ENCODE measurements around the gene COL12A1. TPM values are rescaled to one million over a fixed set of nuclear protein-coding genes. Genes with fewer than 3 reads are reported as not detected.

COL12A1 gene
- total and polyA plus RNA-seq, 2 donors (not counting 3 experiments of a cell fraction or from before 2014, with no cell fraction given), result 48.5 to 89.1 TPM

GRCh38 chr6:75049308-75049707, 156.5 kb downstream of the COL12A1 start:
- CTCF ChIA-PET, result no interaction called here
- intact Hi-C loops (cut with micrococcal nuclease), result no loop called here

More at GRCh38 chr6:75049308-75049707, 156.5 kb downstream of the COL12A1 start:
- no peak for TF ChIP-seq MAX (IDR thresholded peaks at IDR 0.05; ENCODE audit: insufficient read depth, insufficient read length)
- TF ChIP-seq POLR2A (IDR thresholded peaks at IDR 0.05; ENCODE audit: low read depth, low read length), result no peak
- no peak for TF ChIP-seq MYC (IDR thresholded peaks at IDR 0.05; ENCODE audit: low read depth, low read length)
- TF ChIP-seq EZH2 (IDR thresholded peaks at IDR 0.05; ENCODE audit: borderline replicate concordance, low read depth, low read length, severe bottlenecking), result no peak
- TF ChIP-seq GATA2 (IDR thresholded peaks at IDR 0.05; ENCODE audit: insufficient read depth, insufficient read length, low read depth, low read length), result no peak
- no peak for TF ChIP-seq CTCF (IDR thresholded peaks at IDR 0.05; ENCODE audit: extremely low read depth in 1 of 2, insufficient read depth in 1 of 2, low read depth in 1 of 2, low read length in 2 of 2)
- no peak for TF ChIP-seq FOS (IDR thresholded peaks at IDR 0.05; ENCODE audit: borderline replicate concordance, insufficient read depth, low read length)
- TF ChIP-seq JUN (IDR thresholded peaks at IDR 0.05; ENCODE audit: borderline replicate concordance, insufficient read depth, insufficient read length, low read depth), result no peak
- TF ChIP-seq POLR2AphosphoS5 (IDR thresholded peaks at IDR 0.05; ENCODE audit: insufficient read depth, low read depth, low read length), result no peak
- no peaks in the 10 kb centered on the region for H3K9me3 ChIP-seq (replicated peaks; ENCODE audit: control insufficient read depth, insufficient read depth, low read length)
- H3K9ac ChIP-seq (replicated peaks; ENCODE audit: extremely low read depth, insufficient read depth, low read length), result no peak overlapping the region
- H3K79me2 ChIP-seq (ENCODE audit: control insufficient read depth, insufficient read depth, low read length), result no peaks in the 10 kb centered on the region
- no peak overlapping the region for H3K4me2 ChIP-seq (ENCODE audit: insufficient read depth, low read length)
- no peaks in the 10 kb centered on the region for H3K4me1 ChIP-seq (ENCODE audit: control insufficient read depth, extremely low read depth, insufficient read depth, low read length)
- H3K4me3 ChIP-seq (replicated peaks in 1 of 3; ENCODE audit: insufficient read depth in 1 of 3, low read depth in 1 of 3, low read length in 3 of 3), result no peak overlapping the region
- BruUV-seq (replicated peaks), result no TSS peak
- FAIRE-seq (no peak), DNase-seq (ENCODE audit: low read depth, low spot score) (no peak)
- dilution Hi-C loops (cut with MboI; ENCODE audit: extremely low pct_ligation_motif_present, low sequenced_read_pairs), result no loop called here
- H3K27me3 ChIP-seq (ENCODE audit: control insufficient read depth in 2 of 2, insufficient read depth in 2 of 2, low read length in 2 of 2), result no peaks in the 10 kb centered on the region
- H4K20me1 ChIP-seq (replicated peaks; ENCODE audit: control insufficient read depth, extremely low read depth, insufficient read depth, low read length), result no peaks in the 10 kb centered on the region
- POLR2A ChIA-PET, result no interaction called here
- no peak overlapping the region for H2AFZ ChIP-seq (ENCODE audit: low read depth, low read length)
- H3K9me1 ChIP-seq (replicated peaks; ENCODE audit: control insufficient read depth, extremely low read depth, insufficient read depth, low read length), result no peaks in the 10 kb centered on the region
- H3K36me3 ChIP-seq (ENCODE audit: control insufficient read depth in 2 of 2, extremely low read depth in 1 of 2, insufficient read depth in 2 of 2, low read length in 2 of 2), result no peaks in the 10 kb centered on the region
- no peak overlapping the region for H3K27ac ChIP-seq (ENCODE audit: insufficient read depth, low read depth, low read length)

Measured in endothelial cell of umbilical vein (primary cell).